Measurements from ENCODE around the gene ALOX12.

DNA sequence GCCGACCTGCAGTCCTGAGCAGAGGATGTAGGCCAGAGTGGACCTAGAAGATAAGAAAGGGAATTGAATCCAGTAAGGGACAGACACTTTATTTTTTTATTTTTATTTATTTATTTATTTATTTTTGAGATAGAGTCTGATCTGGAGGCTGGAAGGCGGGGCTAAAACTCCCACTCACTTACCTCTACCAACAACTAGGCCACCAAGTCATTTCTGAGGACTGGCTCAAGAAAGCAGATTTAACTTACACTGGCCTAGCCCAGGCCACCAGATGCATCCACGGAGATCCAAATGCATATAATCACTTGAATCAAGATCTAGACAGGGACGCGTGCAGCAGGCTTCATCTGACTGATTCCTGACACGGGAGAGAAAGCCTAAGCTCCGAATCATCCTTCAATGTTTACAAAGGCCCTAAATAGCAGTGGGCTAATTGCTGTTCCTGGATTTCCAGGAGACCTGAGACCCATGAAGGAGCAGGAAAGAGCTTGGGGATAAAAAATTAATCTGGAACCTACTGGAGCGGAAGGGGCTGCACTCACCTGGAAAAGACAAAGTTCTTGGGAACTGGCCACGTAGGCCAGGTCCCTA lies 1.1 kb upstream of the ALOX12 start:
- no peak for TF ChIP-seq POLR2A (IDR thresholded peaks at IDR 0.05)
- TF ChIP-seq, protein P1, sequence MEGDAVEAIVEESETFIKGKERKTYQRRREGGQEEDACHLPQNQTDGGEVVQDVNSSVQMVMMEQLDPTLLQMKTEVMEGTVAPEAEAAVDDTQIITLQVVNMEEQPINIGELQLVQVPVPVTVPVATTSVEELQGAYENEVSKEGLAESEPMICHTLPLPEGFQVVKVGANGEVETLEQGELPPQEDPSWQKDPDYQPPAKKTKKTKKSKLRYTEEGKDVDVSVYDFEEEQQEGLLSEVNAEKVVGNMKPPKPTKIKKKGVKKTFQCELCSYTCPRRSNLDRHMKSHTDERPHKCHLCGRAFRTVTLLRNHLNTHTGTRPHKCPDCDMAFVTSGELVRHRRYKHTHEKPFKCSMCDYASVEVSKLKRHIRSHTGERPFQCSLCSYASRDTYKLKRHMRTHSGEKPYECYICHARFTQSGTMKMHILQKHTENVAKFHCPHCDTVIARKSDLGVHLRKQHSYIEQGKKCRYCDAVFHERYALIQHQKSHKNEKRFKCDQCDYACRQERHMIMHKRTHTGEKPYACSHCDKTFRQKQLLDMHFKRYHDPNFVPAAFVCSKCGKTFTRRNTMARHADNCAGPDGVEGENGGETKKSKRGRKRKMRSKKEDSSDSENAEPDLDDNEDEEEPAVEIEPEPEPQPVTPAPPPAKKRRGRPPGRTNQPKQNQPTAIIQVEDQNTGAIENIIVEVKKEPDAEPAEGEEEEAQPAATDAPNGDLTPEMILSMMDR (IDR thresholded peaks at IDR 0.05 in 4 of 5, conservative IDR thresholded peaks at IDR 0.05 in 1 of 5): no peak

Data from gastrocnemius medialis (tissue), 4 donors.